Measurements from ENCODE around the gene L2HGDH.

L2HGDH gene

DNA sequence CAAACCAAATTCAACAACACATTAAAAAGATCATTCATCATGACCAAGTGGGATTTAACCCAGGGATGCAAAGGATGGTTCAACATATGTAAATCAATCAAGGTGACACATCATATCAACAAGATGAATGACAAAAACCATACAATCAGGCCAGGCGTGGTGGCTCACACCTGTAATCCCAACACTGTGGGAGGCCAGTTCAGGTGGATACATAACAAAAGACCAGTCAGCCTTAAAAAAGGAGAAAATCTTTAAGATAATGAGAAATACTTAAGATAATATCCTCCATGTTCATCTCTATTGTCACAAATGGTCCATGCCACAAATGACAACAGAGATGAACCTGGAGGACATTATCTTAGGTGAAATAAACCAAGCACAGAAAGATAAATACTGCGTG is 12.4 kb downstream of the L2HGDH start:
- Histone ChIP-seq H3K27ac (ENCODE audit: low read depth, low read length) (no peak overlapping the region), H3K4me2 (ENCODE audit: low read length) (no peak overlapping the region), H4K20me1 (ENCODE audit: control insufficient read depth, insufficient read depth, low read depth, low read length) (no peaks in the 10 kb centered on the region), H3K27me3 (ENCODE audit: control insufficient read depth, low read length) (no peaks in the 10 kb centered on the region), H3K36me3 (ENCODE audit: control insufficient read depth, low read length) (peaks cover 3% of the 10 kb centered on the region; the same call in 1 of the 2 replicates), H3K9me3 (ENCODE audit: control insufficient read depth, insufficient read depth, low read length) (no peaks in the 10 kb centered on the region), H3K4me1 (ENCODE audit: control insufficient read depth, low read length) (no peaks in the 10 kb centered on the region), H3K79me2 (ENCODE audit: control insufficient read depth, low read length) (peaks cover 27% of the 10 kb centered on the region), H3F3A (ENCODE audit: control insufficient read depth, insufficient read depth) (no peaks in the 10 kb centered on the region), H3K9me2 (replicated peaks; ENCODE audit: control insufficient read depth, low read length) (no peaks in the 10 kb centered on the region), H3K4me3 (ENCODE audit: low read length) (no peak overlapping the region)
- TF ChIP-seq EZH2phosphoT487 (IDR thresholded peaks at IDR 0.05; ENCODE audit: borderline replicate concordance, low read length) = no peak
- TF ChIP-seq, protein P1, sequence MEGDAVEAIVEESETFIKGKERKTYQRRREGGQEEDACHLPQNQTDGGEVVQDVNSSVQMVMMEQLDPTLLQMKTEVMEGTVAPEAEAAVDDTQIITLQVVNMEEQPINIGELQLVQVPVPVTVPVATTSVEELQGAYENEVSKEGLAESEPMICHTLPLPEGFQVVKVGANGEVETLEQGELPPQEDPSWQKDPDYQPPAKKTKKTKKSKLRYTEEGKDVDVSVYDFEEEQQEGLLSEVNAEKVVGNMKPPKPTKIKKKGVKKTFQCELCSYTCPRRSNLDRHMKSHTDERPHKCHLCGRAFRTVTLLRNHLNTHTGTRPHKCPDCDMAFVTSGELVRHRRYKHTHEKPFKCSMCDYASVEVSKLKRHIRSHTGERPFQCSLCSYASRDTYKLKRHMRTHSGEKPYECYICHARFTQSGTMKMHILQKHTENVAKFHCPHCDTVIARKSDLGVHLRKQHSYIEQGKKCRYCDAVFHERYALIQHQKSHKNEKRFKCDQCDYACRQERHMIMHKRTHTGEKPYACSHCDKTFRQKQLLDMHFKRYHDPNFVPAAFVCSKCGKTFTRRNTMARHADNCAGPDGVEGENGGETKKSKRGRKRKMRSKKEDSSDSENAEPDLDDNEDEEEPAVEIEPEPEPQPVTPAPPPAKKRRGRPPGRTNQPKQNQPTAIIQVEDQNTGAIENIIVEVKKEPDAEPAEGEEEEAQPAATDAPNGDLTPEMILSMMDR (IDR thresholded peaks at IDR 0.05; ENCODE audit: low read depth, low read length, poor library complexity, severe bottlenecking) = no peak

DNA sequence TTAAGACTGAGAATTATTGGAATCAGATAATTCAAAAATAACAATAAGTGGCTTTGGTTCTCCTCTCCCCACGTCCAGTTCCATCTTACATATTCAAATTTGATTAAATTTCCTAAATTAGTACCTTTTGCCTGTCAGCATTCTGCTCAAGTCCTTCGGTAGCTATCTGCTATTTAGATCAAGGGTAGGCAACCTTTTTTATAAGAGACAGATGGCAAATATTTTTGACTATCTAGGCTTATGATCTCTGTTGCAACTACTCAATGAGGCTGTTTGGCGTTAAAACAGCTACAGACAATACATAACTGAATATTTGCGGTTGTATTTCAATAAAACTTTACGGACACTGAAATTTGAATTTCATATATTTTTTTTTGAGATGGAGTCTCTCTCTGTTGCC is 21.7 kb downstream of the L2HGDH start:
- H4K20me1 ChIP-seq (ENCODE audit: control insufficient read depth, insufficient read depth, low read depth, low read length) = no peaks in the 10 kb centered on the region
- no peaks in the 10 kb centered on the region for H3K4me1 ChIP-seq (ENCODE audit: control insufficient read depth, low read length)
- H3K27ac ChIP-seq (ENCODE audit: low read depth, low read length) = no peak overlapping the region
- H3K4me3 ChIP-seq (ENCODE audit: low read length) = no peak overlapping the region
- H3K36me3 ChIP-seq (ENCODE audit: control insufficient read depth, low read length) = peaks cover 14% of the 10 kb centered on the region
- no peaks in the 10 kb centered on the region for H3K79me2 ChIP-seq (ENCODE audit: control insufficient read depth, low read length)
- H3K9me3 ChIP-seq (ENCODE audit: control insufficient read depth, insufficient read depth, low read length) = no peaks in the 10 kb centered on the region
- H3K27me3 ChIP-seq (ENCODE audit: control insufficient read depth, low read length) = no peaks in the 10 kb centered on the region
- no peak for TF ChIP-seq EZH2phosphoT487 (IDR thresholded peaks at IDR 0.05; ENCODE audit: borderline replicate concordance, low read length)
- TF ChIP-seq, protein P1 (IDR thresholded peaks at IDR 0.05; ENCODE audit: low read depth, low read length, poor library complexity, severe bottlenecking) = no peak
- no peaks in the 10 kb centered on the region for H3K9me2 ChIP-seq (replicated peaks; ENCODE audit: control insufficient read depth, low read length)
- no peaks in the 10 kb centered on the region for H3F3A ChIP-seq (ENCODE audit: control insufficient read depth, insufficient read depth)
- no peak overlapping the region for H3K4me2 ChIP-seq (ENCODE audit: low read length)

DNA sequence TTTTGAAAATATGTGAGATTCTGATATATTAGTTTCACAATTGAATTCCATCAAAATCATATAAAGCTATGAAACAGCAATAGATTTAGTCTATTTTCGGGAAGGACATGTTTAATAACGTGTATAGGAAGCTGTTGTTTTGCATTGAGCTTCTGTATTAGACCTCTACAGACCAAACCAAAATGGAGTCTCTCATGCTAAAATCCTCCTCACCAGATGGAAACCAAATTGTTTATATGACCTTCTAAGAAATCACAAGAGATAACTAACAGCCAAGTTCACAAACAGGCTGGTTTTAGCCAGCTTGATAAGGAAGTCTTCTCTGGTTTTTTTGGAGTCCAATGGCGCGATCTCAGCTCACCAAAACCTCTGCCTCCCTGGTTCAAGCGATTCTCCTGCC is 23.9 kb downstream of the L2HGDH start:
- Histone ChIP-seq H3K4me1 (ENCODE audit: control insufficient read depth, low read length) (no peaks in the 10 kb centered on the region), H3K27ac (ENCODE audit: low read depth, low read length) (no peak overlapping the region), H3K79me2 (ENCODE audit: control insufficient read depth, low read length) (no peaks in the 10 kb centered on the region), H3F3A (ENCODE audit: control insufficient read depth, insufficient read depth) (no peaks in the 10 kb centered on the region), H3K27me3 (ENCODE audit: control insufficient read depth, low read length) (no peaks in the 10 kb centered on the region), H3K4me3 (ENCODE audit: low read length) (no peak overlapping the region), H3K4me2 (ENCODE audit: low read length) (no peak overlapping the region), H3K9me2 (replicated peaks; ENCODE audit: control insufficient read depth, low read length) (no peaks in the 10 kb centered on the region), H3K9me3 (ENCODE audit: control insufficient read depth, insufficient read depth, low read length) (no peaks in the 10 kb centered on the region), H3K36me3 (ENCODE audit: control insufficient read depth, low read length) (peaks cover 9% of the 10 kb centered on the region), H4K20me1 (ENCODE audit: control insufficient read depth, insufficient read depth, low read depth, low read length) (no peaks in the 10 kb centered on the region)
- no peak for TF ChIP-seq EZH2phosphoT487 (IDR thresholded peaks at IDR 0.05; ENCODE audit: borderline replicate concordance, low read length)
- TF ChIP-seq, protein P1 (IDR thresholded peaks at IDR 0.05; ENCODE audit: low read depth, low read length, poor library complexity, severe bottlenecking) = no peak

DNA sequence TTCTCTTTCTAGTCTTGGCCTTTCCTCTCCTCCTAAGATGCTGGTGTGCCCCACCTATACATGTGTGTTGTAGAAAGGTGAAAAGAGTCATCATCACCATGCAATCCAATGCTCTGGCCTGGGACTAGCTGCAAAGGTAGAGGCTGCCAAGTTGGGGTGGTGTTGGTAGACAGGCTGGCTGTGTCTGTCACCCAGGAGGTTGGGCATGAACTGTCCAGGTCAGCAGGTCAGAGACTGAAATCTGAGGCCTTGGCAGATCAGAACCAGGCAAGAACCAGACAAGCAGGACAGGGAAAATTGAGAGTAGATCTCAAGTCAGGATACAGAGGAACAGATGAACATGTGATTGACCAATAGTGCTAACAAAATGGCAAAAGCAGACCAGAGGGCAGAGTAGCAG is 26.2 kb downstream of the L2HGDH start:
- H3K4me1 ChIP-seq (ENCODE audit: control insufficient read depth, low read length) = no peaks in the 10 kb centered on the region

More for the DNA sequence above, 26.2 kb downstream of the L2HGDH start:
- H3K4me3 ChIP-seq (ENCODE audit: low read length) = no peak overlapping the region
- no peaks in the 10 kb centered on the region for H3K79me2 ChIP-seq (ENCODE audit: control insufficient read depth, low read length)
- no peak overlapping the region for H3K27ac ChIP-seq (ENCODE audit: low read depth, low read length)
- TF ChIP-seq, protein P1 (IDR thresholded peaks at IDR 0.05; ENCODE audit: low read depth, low read length, poor library complexity, severe bottlenecking) = no peak
- TF ChIP-seq EZH2phosphoT487 (IDR thresholded peaks at IDR 0.05; ENCODE audit: borderline replicate concordance, low read length) = no peak
- no peaks in the 10 kb centered on the region for H3F3A ChIP-seq (ENCODE audit: control insufficient read depth, insufficient read depth)
- H3K27me3 ChIP-seq (ENCODE audit: control insufficient read depth, low read length) = no peaks in the 10 kb centered on the region
- H3K36me3 ChIP-seq (ENCODE audit: control insufficient read depth, low read length) = peaks cover 7% of the 10 kb centered on the region
- no peaks in the 10 kb centered on the region for H4K20me1 ChIP-seq (ENCODE audit: control insufficient read depth, insufficient read depth, low read depth, low read length)
- no peaks in the 10 kb centered on the region for H3K9me2 ChIP-seq (replicated peaks; ENCODE audit: control insufficient read depth, low read length)
- no peaks in the 10 kb centered on the region for H3K9me3 ChIP-seq (ENCODE audit: control insufficient read depth, insufficient read depth, low read length)
- no peak overlapping the region for H3K4me2 ChIP-seq (ENCODE audit: low read length)

Measured in DOHH2 (cell line).